Nephron progenitor cell (in vitro differentiated cells): ENCODE results near the gene LRRC51.
"Not testable (repeated sequence)": the region's sequence is repeated elsewhere in the genome, so short reads cannot be mapped to it uniquely, and the experiment has no call there.

Experiments used
- DNase-seq: peaks from one replicate; pipeline ENCODE4 v3.0.0; 2021
- H3K27ac Mint-ChIP-seq: 2 replicates; pipeline ENCODE4 v1.8.0; 2021; ENCODE audit warnings: mild to moderate bottlenecking, moderate library complexity, mixed read lengths
- H3K27me3 Mint-ChIP-seq: 2 replicates; pipeline ENCODE4 v1.8.0; 2021; ENCODE audit warnings: mild to moderate bottlenecking, low read depth, mixed read lengths; ENCODE audit not compliant: poor library complexity
- H3K36me3 Mint-ChIP-seq: 2 replicates; pipeline ENCODE4 v1.8.0; 2021; ENCODE audit warnings: low read depth, mixed read lengths
- H3K4me1 Mint-ChIP-seq: 2 replicates; pipeline ENCODE4 v1.8.0; 2021; ENCODE audit warnings: mixed read lengths
- H3K4me3 Mint-ChIP-seq: 2 replicates; pipeline ENCODE4 v1.8.0; 2021; ENCODE audit warnings: mild to moderate bottlenecking, moderate library complexity, mixed read lengths
- H3K9me3 Mint-ChIP-seq: 2 replicates; pipeline ENCODE4 v1.8.0; 2021; ENCODE audit warnings: mild to moderate bottlenecking, moderate library complexity, mixed read lengths
- CTCF ChIP-seq: fragments of 200-600 bp; sonication (generic); IDR thresholded peaks from 2 replicates; pipeline ENCODE4 v1.5.0; 2021; ENCODE audit warnings: antibody characterized with exemption

Gene LRRC51

GRCh38 chr11:72141066-72141465 lies 60.4 kb downstream of the LRRC51 start:
- no peak for DNase-seq
- H3K27ac Mint-ChIP-seq: no peak overlapping the region
- H3K4me1 Mint-ChIP-seq: no peaks in the 10 kb centered on the region
- no peak overlapping the region for H3K4me3 Mint-ChIP-seq
- peaks cover 18% of the 10 kb centered on the region for H3K27me3 Mint-ChIP-seq
- no peaks in the 10 kb centered on the region for H3K36me3 Mint-ChIP-seq
- no peaks in the 10 kb centered on the region for H3K9me3 Mint-ChIP-seq
- TF ChIP-seq CTCF: no peak

GRCh38 chr11:72142086-72142485 lies 61.4 kb downstream of the LRRC51 start:
- not testable (repeated sequence) for H3K9me3 Mint-ChIP-seq, H3K4me3 Mint-ChIP-seq, H3K27ac Mint-ChIP-seq, H3K36me3 Mint-ChIP-seq, H3K4me1 Mint-ChIP-seq, DNase-seq
- H3K27me3 Mint-ChIP-seq: peaks cover 13% of the 10 kb centered on the region

GRCh38 chr11:72142543-72142942 lies 61.9 kb downstream of the LRRC51 start:
- not testable (repeated sequence) for DNase-seq, H3K36me3 Mint-ChIP-seq, H3K4me3 Mint-ChIP-seq, H3K27ac Mint-ChIP-seq, H3K4me1 Mint-ChIP-seq, H3K9me3 Mint-ChIP-seq
- peaks cover 12% of the 10 kb centered on the region for H3K27me3 Mint-ChIP-seq

- H3K4me1 Mint-ChIP-seq: no peaks in the 10 kb centered on the region
- no peaks in the 10 kb centered on the region for H3K9me3 Mint-ChIP-seq
- peaks cover 12% of the 10 kb centered on the region for H3K27me3 Mint-ChIP-seq
- no peak for TF ChIP-seq CTCF
- no peak for DNase-seq
- no peak overlapping the region for H3K4me3 Mint-ChIP-seq
- no peak overlapping the region for H3K27ac Mint-ChIP-seq
- no peaks in the 10 kb centered on the region for H3K36me3 Mint-ChIP-seq
Observed at GRCh38 chr11:72144807-72145565, 64.3 kb downstream of the LRRC51 start.
